Measurements from ENCODE around the gene SRC.

DNA sequence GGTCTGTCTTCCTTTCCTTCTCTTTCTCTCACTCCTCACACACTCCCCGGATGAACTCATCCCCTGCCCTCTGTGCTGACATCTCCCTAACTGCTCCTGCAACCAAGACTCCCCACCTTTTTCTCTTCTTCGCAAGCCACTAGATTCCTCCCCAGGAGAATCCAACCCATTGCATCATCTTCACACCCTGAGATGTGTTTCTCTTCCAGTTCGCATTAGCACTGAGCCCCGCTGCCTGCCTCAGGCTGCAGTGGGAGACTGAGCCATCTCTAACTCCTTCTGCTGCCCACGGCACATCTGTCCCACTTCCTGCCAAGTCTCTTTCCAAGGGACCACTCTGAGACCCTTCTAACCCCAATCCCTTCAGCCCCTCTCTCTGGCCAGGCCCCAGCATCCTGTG lies 107.9 kb downstream of the SRC start:
- TF ChIP-seq EZH2 (IDR thresholded peaks at IDR 0.05) (no peak), POLR2AphosphoS5 (IDR thresholded peaks at IDR 0.05; ENCODE audit: borderline replicate concordance, low read depth, low read length) (no peak)
